HEK293T (cell line): ENCODE results near the gene DGKE.

ENCODE experiments used
- CTCF ChIA-PET: fragments of 350-600 bp; formaldehyde crosslinking; extraction: SDS; loops from one replicate; lab custom pipeline; 2021; ENCODE audit warnings: antibody characterized with exemption, inconsistent platforms; lab: Yijun Ruan, JAX
- POLR2A ChIA-PET: fragments of 350-600 bp; formaldehyde crosslinking; extraction: SDS; loops from one replicate; lab custom pipeline; 2020; ENCODE audit warnings: antibody characterized with exemption, inconsistent platforms; lab: Yijun Ruan, JAX
- DNase-seq: peaks from one replicate; pipeline ENCODE4 v3.0.0; 2012; ENCODE audit warnings: mixed read lengths; ENCODE audit errors: extremely low spot score
- ARNT ChIP-seq: fragments of 450-650 bp; IDR thresholded peaks from 2 replicates; pipeline ENCODE4 v1.6.1; 2017; ENCODE audit warnings: mild to moderate bottlenecking
- BHLHE40 ChIP-seq: fragments of 450-650 bp; IDR thresholded peaks from 2 replicates; pipeline ENCODE4 v1.6.1; 2016; ENCODE audit warnings: mild to moderate bottlenecking, moderate library complexity, borderline replicate concordance
- CTBP1 ChIP-seq: fragments of 450-650 bp; IDR thresholded peaks from 2 replicates; pipeline ENCODE4 v1.6.1; 2016; ENCODE audit warnings: borderline replicate concordance
- ELF4 ChIP-seq: fragments of 450-650 bp; IDR thresholded peaks from 2 replicates; pipeline ENCODE4 v1.6.1; 2017; ENCODE audit warnings: antibody characterized with exemption
- FOXA1 ChIP-seq: fragments of 450-650 bp; IDR thresholded peaks from 2 replicates; pipeline ENCODE4 v1.6.1; 2016; ENCODE audit warnings: mild to moderate bottlenecking
- FOXK2 ChIP-seq: fragments of 450-650 bp; IDR thresholded peaks from 2 replicates; pipeline ENCODE4 v1.6.1; 2016; ENCODE audit warnings: mild to moderate bottlenecking
- FOXM1 ChIP-seq: fragments of 450-650 bp; IDR thresholded peaks from 2 replicates; pipeline ENCODE4 v1.6.1; 2017; ENCODE audit warnings: mild to moderate bottlenecking, borderline replicate concordance
- HDGF ChIP-seq: fragments of 450-650 bp; IDR thresholded peaks from 2 replicates; pipeline ENCODE4 v1.6.1; 2017; ENCODE audit warnings: antibody characterized with exemption, borderline replicate concordance
- L3MBTL2 ChIP-seq: fragments of 450-650 bp; conservative IDR thresholded peaks from 2 replicates; pipeline ENCODE4 v1.6.1; 2016; ENCODE audit warnings: mild to moderate bottlenecking
- LEF1 ChIP-seq: fragments of 450-650 bp; IDR thresholded peaks from 2 replicates; pipeline ENCODE4 v1.6.1; 2017; ENCODE audit warnings: mild to moderate bottlenecking, borderline replicate concordance
- NFRKB ChIP-seq: fragments of 450-650 bp; IDR thresholded peaks from 2 replicates; pipeline ENCODE4 v1.6.1; 2016; ENCODE audit warnings: mild to moderate bottlenecking, moderate library complexity
- PKNOX1 ChIP-seq: fragments of 450-650 bp; IDR thresholded peaks from 2 replicates; pipeline ENCODE4 v1.6.1; 2016
- SP1 ChIP-seq: fragments of 450-650 bp; IDR thresholded peaks from 2 replicates; pipeline ENCODE4 v1.6.1; 2017
- SUZ12 ChIP-seq: fragments of 450-650 bp; IDR thresholded peaks from 2 replicates; pipeline ENCODE4 v1.6.1; 2016; ENCODE audit warnings: mild to moderate bottlenecking
- TARDBP ChIP-seq: fragments of 450-650 bp; IDR thresholded peaks from 2 replicates; pipeline ENCODE4 v1.6.1; 2016
- ZNF384 ChIP-seq: fragments of 450-650 bp; IDR thresholded peaks from 2 replicates; pipeline ENCODE4 v1.6.1; 2016

DGKE gene

GRCh38 chr17:56914581-56915273, 80.8 kb downstream of the DGKE start:
- peak; percentile 7 for DNase-seq
- POLR2A ChIA-PET = interaction anchor here (0.6 to 1.9 kb wide), 14 partner anchors 9 to 194 kb away, joined by 3 to 14 read pairs (median 6); partner anchors contain the start of genes C17orf67, DGKE and SCPEP1
- TF ChIP-seq NFRKB = no peak
- no peak for TF ChIP-seq SP1
- TF ChIP-seq FOXA1 = no peak
- no peak for TF ChIP-seq CTBP1
- TF ChIP-seq ELF4 = no peak
- TF ChIP-seq LEF1 = no peak
- TF ChIP-seq ARNT = no peak
- TF ChIP-seq SUZ12 = no peak
- no peak for TF ChIP-seq PKNOX1
- no peak for TF ChIP-seq FOXK2
- TF ChIP-seq L3MBTL2 = no peak
- TF ChIP-seq BHLHE40 = no peak
- no peak for TF ChIP-seq TARDBP
- no peak for TF ChIP-seq ZNF384
- no peak for TF ChIP-seq FOXM1
- TF ChIP-seq HDGF = no peak
- CTCF ChIA-PET = interaction anchor here (1.2 kb wide), 1 partner anchor 95 kb away, joined by 5 read pairs; no protein-coding TSS in a partner anchor

- TF ChIP-seq HDGF (no peak), SUZ12 (no peak), ARNT (no peak), PKNOX1 (no peak), LEF1 (no peak), BHLHE40 (no peak)
- POLR2A ChIA-PET = no interaction called here
- CTCF ChIA-PET = no interaction called here
- DNase-seq = no peak
Observed at GRCh38 chr17:56917559-56918296, 83.8 kb downstream of the DGKE start.

GRCh38 chr17:56918916-56919315, 85.0 kb downstream of the DGKE start:
- no peak for DNase-seq
- TF ChIP-seq ARNT = no peak
- no peak for TF ChIP-seq BHLHE40
- TF ChIP-seq NFRKB = no peak
- no peak for TF ChIP-seq SP1
- no peak for TF ChIP-seq LEF1
- TF ChIP-seq FOXA1 = no peak
- no peak for TF ChIP-seq TARDBP
- no peak for TF ChIP-seq FOXK2
- TF ChIP-seq SUZ12 = no peak
- TF ChIP-seq PKNOX1 = no peak
- no peak for TF ChIP-seq FOXM1
- TF ChIP-seq ELF4 = no peak
- POLR2A ChIA-PET = no interaction called here
- CTCF ChIA-PET = no interaction called here
